ENCODE data around the gene POLR2E.

GRCh38 chr19:1086613-1087012, 8.6 kb downstream of the POLR2E start:
- TF ChIP-seq CTCF (IDR thresholded peaks at IDR 0.05) = no peak
- no peak for TF ChIP-seq POLR2A (IDR thresholded peaks at IDR 0.05)
- no peak for TF ChIP-seq POLR2AphosphoS5 (IDR thresholded peaks at IDR 0.05)
